Left ventricle myocardium inferior (tissue), 1 donor: ENCODE data around the gene ZBTB7B. TPM values are rescaled to one million over a fixed set of nuclear protein-coding genes. Genes with fewer than 3 reads are reported as not detected.
A peak's percentile ranks its signal among the peaks of the same experiment; 100 is the strongest.
"Not testable (repeated sequence)": the region's sequence is repeated elsewhere in the genome, so short reads cannot be mapped to it uniquely, and the experiment has no call there.

Source experiments
- DNase-seq: peaks from one replicate; pipeline ENCODE4 v3.0.0-alpha.2; 2020
- H3K27ac ChIP-seq: fragments of 200-600 bp; replicated peaks from 2 replicates; pipeline ENCODE4 v1.8.0; 2021
- H3K27me3 ChIP-seq: fragments of 200-600 bp; 2 replicates; pipeline ENCODE4 v1.8.0; 2021; ENCODE audit warnings: low read depth
- H3K36me3 ChIP-seq: fragments of 200-600 bp; 2 replicates; pipeline ENCODE4 v1.8.0; 2021
- H3K4me1 ChIP-seq: fragments of 200-600 bp; 2 replicates; pipeline ENCODE4 v1.8.0; 2021
- H3K4me3 ChIP-seq: fragments of 200-600 bp; 2 replicates; pipeline ENCODE4 v1.8.0; 2021; ENCODE audit warnings: mild to moderate bottlenecking, moderate library complexity
- H3K9me3 ChIP-seq: fragments of 200-600 bp; replicated peaks from 2 replicates; pipeline ENCODE4 v1.8.0; 2021
- CTCF ChIP-seq: fragments of 200-600 bp; IDR thresholded peaks from 2 replicates; pipeline ENCODE4 v1.8.0; 2021; ENCODE audit warnings: antibody characterized with exemption, mild to moderate bottlenecking, borderline replicate concordance
- intact Hi-C: fragments of 100-400 bp; cut with micrococcal nuclease; formaldehyde crosslinking; loops from one replicate; pipeline ENCODE4 v1.11.0; 2022
- total RNA-seq: library from RNA; stranded (reverse); fragmentation: NEBNext Ultra II Directional; extraction: Animal tissue kit (Norgen Biotek cat#: 25700); gene quantifications from one replicate; pipeline ENCODE4 v1.2.1, GENCODE V29; 2021
- donor health status: DM: no; HTN: yes; CAD: no; lungs with severe emphysema.

The ZBTB7B gene
- total RNA-seq, 1 donor from 2014 or later = 42.8 TPM

DNA sequence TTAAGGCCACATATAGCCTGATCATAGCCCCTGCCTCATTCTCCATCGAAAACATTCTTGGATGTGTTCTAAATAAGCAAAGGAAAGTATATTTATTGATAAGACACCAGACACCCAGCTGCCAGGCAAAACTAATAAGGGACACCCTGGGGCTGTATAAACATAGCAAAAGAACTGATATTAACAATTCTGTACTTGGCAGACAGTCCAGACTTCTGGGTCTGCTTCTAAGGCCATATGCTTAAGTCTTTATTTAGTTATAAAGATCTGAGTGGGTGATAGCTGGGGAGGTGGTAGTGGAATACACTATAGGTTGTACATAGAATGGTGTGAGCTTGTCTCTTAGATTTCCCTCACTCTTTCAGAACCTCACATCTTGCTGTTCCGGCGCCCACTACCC lies 24.2 kb upstream of the ZBTB7B start:
- no peaks in the 10 kb centered on the region for H3K27me3 ChIP-seq
- TF ChIP-seq CTCF = no peak
- H3K27ac ChIP-seq = no peak overlapping the region
- intact Hi-C loops = no loop called here
- H3K36me3 ChIP-seq = peaks cover 10% of the 10 kb centered on the region
- H3K4me1 ChIP-seq = peaks cover 33% of the 10 kb centered on the region
- no peak for DNase-seq
- H3K4me3 ChIP-seq = no peak overlapping the region
- no peaks in the 10 kb centered on the region for H3K9me3 ChIP-seq

GRCh38 chr1:154982341-154982740 lies 20.3 kb upstream of the ZBTB7B start:
- intact Hi-C loops = no loop called here
- DNase-seq = no peak
- peak overlapping the region; percentile 83 for H3K27ac ChIP-seq
- H3K9me3 ChIP-seq = no peaks in the 10 kb centered on the region
- H3K4me1 ChIP-seq = peaks cover 24% of the 10 kb centered on the region
- H3K27me3 ChIP-seq = no peaks in the 10 kb centered on the region
- H3K4me3 ChIP-seq = peak overlapping the region; percentile 86
- peaks cover 15% of the 10 kb centered on the region for H3K36me3 ChIP-seq
- no peak for TF ChIP-seq CTCF

DNA sequence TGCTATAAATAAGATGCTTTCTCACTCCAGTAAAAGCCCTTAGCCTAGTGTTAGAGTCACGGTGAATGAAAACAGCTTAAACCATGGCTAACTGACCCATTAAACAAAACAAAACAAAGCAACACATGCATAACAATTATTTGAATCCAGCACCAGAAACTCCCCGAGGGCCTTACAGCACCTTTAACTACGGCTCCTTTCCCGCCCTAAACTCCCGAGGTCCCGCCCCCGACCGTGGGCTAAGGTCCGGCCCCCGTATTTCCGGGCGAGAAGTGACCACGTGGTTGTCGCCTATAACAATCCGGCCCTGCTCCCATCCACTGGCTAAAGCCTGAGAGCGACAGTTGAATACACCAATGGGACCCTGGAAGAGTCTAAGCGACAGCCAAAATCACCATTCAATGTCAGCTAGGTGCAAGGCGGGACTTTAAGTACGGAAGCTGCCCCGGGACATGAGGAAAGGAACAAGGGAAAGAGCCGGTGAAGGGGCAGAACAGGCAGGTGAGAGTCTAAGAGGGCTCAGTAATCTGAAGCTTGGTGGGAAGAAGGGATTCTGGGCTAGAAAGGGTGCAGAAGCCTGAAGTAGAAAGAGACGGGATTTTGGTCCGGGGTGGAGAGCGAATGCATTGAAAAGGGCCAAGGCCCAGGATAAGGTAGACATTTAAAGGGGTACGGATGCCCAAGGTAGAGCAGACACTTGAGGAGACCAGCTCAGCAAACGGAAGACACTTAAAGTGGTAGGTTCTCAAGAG lies 19.5 kb upstream of the ZBTB7B start, which contains the start of gene FLAD1:
Gene FLAD1 (plus strand): TSS at position 448 of the 752 bp plus-strand sequence. CDS start 351 bp downstream, outside the sequence.
- peaks cover 24% of the 10 kb centered on the region for H3K4me1 ChIP-seq
- peak within 1 kb of the TSS; percentile 86 for H3K4me3 ChIP-seq
- no peak for TF ChIP-seq CTCF
- intact Hi-C loops = no loop called here
- no peaks in the 10 kb centered on the region for H3K27me3 ChIP-seq
- H3K36me3 ChIP-seq = peaks cover 20% of the 10 kb centered on the region
- no peaks in the 10 kb centered on the region for H3K9me3 ChIP-seq
- peak; percentile 93 for DNase-seq
- peak within 1 kb of the TSS; percentile 83 for H3K27ac ChIP-seq

DNA sequence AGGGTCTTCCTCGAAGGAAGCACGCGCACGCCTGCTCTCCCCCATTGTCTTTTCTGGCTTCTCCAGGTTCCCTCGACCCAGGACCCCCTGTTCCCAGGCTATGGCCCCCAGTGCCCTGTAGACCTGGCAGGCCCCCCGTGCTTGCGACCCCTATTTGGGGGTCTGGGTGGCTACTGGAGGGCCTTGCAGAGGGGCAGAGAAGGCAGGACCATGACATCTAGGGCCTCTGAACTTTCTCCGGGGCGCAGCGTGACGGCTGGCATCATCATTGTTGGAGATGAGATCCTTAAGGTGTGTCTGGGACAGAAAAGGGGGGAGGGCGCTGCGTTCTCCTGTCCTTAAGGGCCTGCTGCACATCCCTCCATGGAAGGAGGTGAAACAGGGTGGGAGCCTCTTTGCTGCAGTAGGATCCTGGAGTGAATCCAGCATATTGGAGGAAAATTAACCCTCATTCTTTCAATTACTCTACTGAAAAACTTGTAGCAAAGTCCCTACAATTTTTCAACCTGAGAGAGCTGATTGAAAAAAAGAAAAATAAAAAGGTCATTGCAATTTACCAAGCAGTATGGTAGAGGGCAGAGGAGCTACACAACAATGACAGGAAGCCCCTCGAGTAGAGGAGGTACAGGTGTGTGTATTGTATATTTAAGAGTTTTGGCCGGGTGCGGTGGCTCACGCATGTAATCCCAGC lies 18.7 kb upstream of the ZBTB7B start:
- H3K27me3 ChIP-seq = no peaks in the 10 kb centered on the region
- H3K9me3 ChIP-seq = no peaks in the 10 kb centered on the region
- H3K4me1 ChIP-seq = peaks cover 28% of the 10 kb centered on the region
- peak overlapping the region; percentile 83 for H3K27ac ChIP-seq
- DNase-seq = no peak
- TF ChIP-seq CTCF = no peak
- H3K4me3 ChIP-seq = peak overlapping the region; percentile 86
- intact Hi-C loops = no loop called here
- H3K36me3 ChIP-seq = peaks cover 24% of the 10 kb centered on the region

DNA sequence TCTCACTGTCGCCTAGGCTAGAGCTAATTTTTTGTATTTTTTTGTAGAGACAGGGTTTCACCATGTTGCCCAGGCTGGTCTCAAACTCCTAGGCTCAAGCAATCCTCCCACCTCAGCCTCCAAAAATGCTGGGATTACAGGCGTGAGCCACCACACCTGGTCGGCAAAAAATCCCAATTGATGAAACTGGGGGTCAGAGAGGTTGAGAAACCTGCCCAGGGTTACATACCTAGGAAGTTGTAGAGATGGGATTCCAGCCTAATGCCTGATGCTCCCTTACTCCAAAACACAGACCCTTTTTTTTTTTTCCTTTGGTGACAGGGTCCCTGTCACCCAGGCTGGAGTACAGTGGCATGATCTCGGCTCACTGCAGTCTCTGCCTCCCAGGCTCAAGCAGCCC lies 15.9 kb upstream of the ZBTB7B start:
- Histone ChIP-seq H3K4me1 (peaks cover 35% of the 10 kb centered on the region), H3K36me3 (peaks cover 43% of the 10 kb centered on the region)
- DNase-seq, H3K9me3 ChIP-seq, H3K4me3 ChIP-seq, intact Hi-C loops, H3K27ac ChIP-seq, H3K27me3 ChIP-seq: not testable (repeated sequence)

DNA sequence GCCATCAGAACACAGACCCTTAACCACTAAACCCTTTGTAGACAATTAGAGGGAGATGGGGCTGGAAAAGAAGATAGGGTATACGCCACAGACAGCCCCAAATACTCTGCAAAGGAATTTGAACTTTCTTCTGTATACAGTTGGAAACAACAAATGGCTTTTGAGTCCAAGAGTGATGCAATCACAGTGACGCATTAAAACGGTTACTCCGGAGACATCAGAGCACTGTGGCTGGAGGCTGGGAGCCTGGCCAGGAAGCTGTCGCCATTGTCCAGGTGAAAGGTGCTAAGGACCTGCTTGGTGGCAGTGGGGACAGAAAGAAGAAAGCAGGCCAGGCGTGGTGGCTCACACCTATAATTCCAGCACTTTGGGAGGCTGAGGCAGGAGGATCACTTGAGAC lies 15.3 kb upstream of the ZBTB7B start:
- H3K4me1 ChIP-seq = peaks cover 34% of the 10 kb centered on the region
- no peak overlapping the region for H3K27ac ChIP-seq
- H3K4me3 ChIP-seq = no peak overlapping the region
- H3K27me3 ChIP-seq = no peaks in the 10 kb centered on the region
- no peak for TF ChIP-seq CTCF
- intact Hi-C loops = no loop called here
- no peaks in the 10 kb centered on the region for H3K9me3 ChIP-seq
- no peak for DNase-seq
- H3K36me3 ChIP-seq = peaks cover 44% of the 10 kb centered on the region
